ENCODE data around the gene CELF4.

Gene CELF4

DNA sequence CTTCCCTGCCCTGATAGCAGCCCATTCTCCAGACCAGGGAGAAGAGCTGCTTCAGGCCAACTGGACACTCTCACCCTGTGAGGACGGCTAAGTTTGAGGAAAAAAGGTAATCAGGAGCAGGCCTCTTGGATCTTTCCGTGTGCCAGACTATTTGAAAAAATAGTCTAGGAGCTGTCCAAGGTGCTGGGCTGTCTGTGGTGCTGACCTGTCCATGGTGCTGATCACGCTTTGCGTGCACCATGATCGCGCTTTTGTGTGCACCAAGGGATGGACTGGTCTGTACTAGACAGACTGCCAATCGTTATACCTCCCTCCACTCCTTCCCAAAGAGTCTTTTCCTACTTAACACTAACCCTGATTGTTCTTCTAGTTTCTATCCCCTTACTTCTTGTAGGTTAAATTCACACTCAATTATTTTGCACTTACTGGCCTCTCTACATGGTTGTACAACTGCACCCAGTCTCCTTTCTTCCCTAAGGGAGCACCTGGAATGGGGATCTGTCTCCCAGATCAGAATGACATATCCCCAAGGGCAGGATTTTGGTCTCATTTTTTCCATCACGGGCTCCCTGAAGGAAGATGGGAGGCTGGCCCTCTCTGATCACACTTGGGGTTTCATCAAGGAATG is 295.4 kb downstream of the CELF4 start:
- DNase-seq (ENCODE audit: low spot score in 2 of 2) (peak in 1 of 2 donors; percentile 56), ATAC-seq (no peak)
- Mint-ChIP-seq H3K27ac (no peak overlapping the region), H3K4me3 (no peak overlapping the region), H3K9me3 (peaks cover 4% of the 10 kb centered on the region), H3K36me3 (no peaks in the 10 kb centered on the region), H3K4me1 (no peaks in the 10 kb centered on the region)

DNA sequence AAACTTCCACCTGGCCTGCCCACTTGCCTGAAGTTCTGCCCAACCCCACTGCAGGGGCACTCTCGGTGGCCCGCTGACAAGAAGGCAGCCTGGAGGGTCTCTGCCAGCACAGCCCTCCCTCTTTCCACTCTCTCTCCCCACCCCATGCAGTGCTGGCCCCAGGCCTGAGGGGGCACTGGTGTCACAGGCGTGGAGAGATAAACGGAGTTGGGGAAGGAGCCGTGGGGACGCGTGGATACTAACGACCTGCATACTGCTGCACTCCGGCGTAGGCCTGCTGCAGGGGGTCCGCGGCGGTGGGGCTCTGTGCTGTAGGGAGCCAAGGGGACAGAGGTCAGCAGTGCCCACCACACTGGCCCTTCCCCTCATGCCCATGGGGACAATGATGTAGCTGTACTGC is 299.3 kb downstream of the CELF4 start:
- Mint-ChIP-seq H3K27ac (no peak overlapping the region), H3K36me3 (no peaks in the 10 kb centered on the region), H3K9me3 (peaks cover 4% of the 10 kb centered on the region), H3K4me1 (no peaks in the 10 kb centered on the region), H3K4me3 (no peak overlapping the region)
- no peak for DNase-seq (ENCODE audit: low spot score in 2 of 2)
- no peak for ATAC-seq

DNA sequence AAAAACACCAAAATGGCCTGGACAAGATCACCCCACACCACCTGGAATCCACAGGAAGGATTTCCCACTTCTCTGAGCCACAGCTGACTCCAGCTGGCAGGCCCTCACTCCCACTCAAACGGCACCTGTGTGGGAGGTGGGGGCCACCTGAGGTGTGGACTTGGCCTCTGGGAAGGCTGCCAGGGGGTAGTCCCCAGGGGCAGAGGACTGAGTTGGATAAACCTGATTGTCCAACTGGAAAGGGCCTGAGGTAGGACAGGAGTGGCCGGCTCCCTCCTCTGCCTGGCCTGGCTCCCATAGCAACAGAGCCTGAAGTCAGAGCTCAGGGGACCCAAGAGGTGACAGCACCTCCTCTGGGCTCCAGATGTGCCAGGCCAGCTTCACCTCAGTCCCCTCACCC is 300.2 kb downstream of the CELF4 start:
- Mint-ChIP-seq H3K9me3 (peaks cover 3% of the 10 kb centered on the region), H3K4me1 (no peaks in the 10 kb centered on the region), H3K27ac (no peak overlapping the region), H3K36me3 (no peaks in the 10 kb centered on the region), H3K4me3 (no peak overlapping the region)
- ATAC-seq (no peak), DNase-seq (ENCODE audit: low spot score in 2 of 2) (no peak)

DNA sequence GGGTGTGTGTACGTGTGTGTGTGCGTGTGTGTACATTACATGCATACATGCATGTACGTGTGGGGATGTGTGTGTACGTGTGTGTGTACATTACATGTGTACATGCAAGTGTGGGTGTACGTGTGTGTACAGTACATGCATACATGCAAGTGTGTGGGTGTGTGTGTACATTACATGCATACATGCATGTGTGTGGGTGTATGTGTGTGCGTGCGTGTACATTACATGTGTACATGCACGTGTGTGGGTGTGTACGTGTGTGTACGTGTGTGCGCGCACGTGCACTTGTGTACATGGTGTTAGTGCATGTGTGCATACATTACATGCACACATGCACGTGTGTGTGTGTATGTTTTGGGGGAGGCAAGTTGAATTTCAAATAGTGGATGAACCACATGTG is 300.6 kb downstream of the CELF4 start:
- no peaks in the 10 kb centered on the region for H3K4me1 Mint-ChIP-seq

DNA sequence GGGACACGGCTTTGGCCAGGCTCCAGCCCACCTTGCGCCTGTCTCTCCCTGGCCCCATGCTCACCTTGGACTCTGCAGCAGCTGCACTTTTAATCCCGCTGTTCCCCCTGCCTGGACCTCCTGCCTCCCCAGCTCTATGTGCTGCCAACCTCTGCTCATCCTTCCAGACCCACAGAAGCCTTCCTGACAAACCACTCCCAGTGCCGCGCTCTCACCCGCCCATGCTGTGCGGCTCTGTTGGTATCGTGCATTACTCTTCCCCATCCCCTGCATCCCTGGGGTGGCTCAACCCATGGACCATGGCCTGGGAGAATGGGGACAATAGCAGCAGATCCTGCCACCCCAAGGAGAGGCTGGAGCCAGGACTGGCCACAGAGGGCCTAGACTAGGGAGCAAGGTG is 303.6 kb downstream of the CELF4 start:
- Mint-ChIP-seq H3K4me3 (no peak overlapping the region), H3K4me1 (no peaks in the 10 kb centered on the region), H3K9me3 (no peaks in the 10 kb centered on the region), H3K27ac (no peak overlapping the region), H3K36me3 (no peaks in the 10 kb centered on the region)
- DNase-seq (ENCODE audit: low spot score in 2 of 2), result no peak
- ATAC-seq, result no peak

More for the DNA sequence above, 300.6 kb downstream of the CELF4 start:
- DNase-seq (ENCODE audit: low spot score in 2 of 2), result no peak
- H3K4me3 Mint-ChIP-seq, result no peak overlapping the region
- ATAC-seq, result no peak
- no peaks in the 10 kb centered on the region for H3K36me3 Mint-ChIP-seq
- H3K27ac Mint-ChIP-seq, result no peak overlapping the region
- H3K9me3 Mint-ChIP-seq, result no peaks in the 10 kb centered on the region

DNA sequence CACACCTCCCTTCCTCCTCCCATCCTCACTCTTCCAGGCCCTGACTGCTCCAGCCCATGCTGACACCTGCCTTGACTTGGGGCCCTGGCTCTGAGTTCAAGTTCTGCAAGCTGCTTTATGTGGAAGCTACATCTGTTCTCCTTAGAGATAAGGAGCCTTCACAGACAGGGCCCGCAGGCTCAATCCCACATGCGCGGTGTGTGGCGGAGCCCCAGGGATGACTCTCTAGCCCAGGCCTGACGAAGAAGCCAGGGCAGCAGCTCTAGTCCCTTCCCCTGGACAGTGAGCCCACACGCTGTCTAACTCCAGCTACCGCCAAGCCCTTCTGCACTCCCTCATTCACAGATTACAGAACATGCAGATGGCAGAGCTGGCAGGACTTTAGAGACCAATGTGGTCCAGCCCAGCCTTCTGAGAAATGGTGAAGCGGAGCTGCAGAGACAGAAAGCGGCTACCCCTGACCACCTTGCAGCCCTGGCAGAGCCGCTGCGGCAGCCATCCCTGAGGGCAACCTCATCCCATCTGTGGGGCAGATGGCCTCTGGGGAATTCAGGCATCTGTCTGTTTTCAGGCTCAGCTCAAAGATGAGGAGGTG is 304.3 kb downstream of the CELF4 start:
- Mint-ChIP-seq H3K9me3 (no peaks in the 10 kb centered on the region), H3K27ac (no peak overlapping the region), H3K36me3 (no peaks in the 10 kb centered on the region), H3K4me1 (no peaks in the 10 kb centered on the region), H3K4me3 (no peak overlapping the region)
- no peak for ATAC-seq
- DNase-seq (ENCODE audit: low spot score in 2 of 2), result no peak

DNA sequence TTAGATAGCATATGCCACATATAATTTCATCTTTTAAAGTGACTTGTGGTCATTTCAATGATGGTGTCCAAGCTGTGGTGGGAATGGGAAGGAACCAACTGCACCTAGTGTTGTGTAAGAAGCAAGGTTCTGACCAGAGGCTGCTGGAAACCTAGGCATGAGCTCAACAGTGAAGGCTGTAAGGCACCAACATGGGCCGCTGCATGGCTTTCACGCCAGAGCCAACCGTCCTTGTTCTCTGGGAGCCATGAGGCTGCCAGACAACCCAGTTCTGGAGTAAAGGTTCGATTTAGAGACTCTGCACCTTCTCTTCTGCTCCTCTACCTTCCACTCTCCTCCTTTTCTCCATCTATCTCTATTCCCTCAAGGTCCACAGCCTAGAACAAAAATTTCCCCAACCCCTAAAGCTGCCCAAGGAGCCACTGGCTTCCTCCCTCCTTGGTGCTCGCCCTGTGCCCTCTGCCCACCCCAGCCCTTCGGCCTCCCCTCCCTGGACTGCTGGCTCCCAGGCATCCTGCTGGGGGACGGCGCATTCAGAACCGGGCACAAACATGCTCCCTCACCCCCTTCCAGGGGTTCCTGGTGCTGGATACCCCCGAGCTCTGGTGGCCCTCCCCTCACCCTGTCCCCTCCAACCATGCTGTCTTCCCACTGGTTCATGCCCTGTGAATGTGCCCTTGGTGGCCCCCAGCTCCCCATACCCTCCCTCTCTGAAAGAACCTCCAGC is 305.1 kb downstream of the CELF4 start:
- ATAC-seq (no peak), DNase-seq (ENCODE audit: low spot score in 2 of 2) (no peak)
- Mint-ChIP-seq H3K4me1 (no peaks in the 10 kb centered on the region), H3K9me3 (no peaks in the 10 kb centered on the region), H3K4me3 (no peak overlapping the region), H3K36me3 (no peaks in the 10 kb centered on the region), H3K27ac (no peak overlapping the region)

DNA sequence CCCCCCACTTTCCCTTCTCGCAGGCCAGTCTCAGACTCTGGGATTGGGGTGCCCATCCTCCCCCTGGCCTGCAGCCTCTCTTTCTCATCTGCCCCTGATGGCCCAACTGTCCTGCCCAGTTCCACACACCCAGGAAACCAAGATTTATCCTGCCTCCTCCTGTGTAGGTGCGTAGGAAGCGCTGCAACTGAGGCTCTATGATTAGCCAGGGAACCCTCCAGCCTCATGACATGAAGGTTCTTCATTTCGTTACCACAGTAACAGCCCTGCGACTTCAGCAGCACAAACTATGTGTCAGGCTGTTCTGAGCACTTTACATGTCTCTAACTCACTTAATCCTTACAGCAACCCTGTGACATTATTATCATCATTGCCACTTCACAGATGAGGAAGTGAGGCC is 305.9 kb downstream of the CELF4 start:
- Mint-ChIP-seq H3K4me1 (peaks cover 3% of the 10 kb centered on the region), H3K9me3 (no peaks in the 10 kb centered on the region), H3K27ac (no peak overlapping the region), H3K4me3 (no peak overlapping the region), H3K36me3 (no peaks in the 10 kb centered on the region)
- ATAC-seq (no peak), DNase-seq (ENCODE audit: low spot score in 2 of 2) (no peak)

DNA sequence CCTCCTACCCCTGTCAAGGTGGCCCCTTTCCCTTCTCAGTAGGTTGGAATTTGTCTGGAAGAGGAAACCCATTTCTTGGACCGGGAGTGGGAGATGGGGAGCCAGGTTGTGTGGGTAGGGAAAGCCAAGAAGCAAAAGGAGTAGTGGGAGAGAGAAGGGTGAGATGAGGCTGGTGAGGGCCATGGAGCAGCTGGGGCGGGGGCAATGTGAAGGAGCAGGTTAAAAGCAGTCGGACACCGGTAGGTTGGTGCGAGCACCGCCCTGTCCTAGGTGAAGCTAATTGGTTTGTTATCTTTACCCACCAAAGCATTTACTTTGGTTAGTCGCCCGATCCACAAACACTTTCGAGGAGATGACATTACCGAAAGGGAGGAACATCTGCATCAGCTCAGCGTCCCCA is 306.8 kb downstream of the CELF4 start:
- Mint-ChIP-seq H3K27ac (no peak overlapping the region), H3K36me3 (no peaks in the 10 kb centered on the region)

DNA sequence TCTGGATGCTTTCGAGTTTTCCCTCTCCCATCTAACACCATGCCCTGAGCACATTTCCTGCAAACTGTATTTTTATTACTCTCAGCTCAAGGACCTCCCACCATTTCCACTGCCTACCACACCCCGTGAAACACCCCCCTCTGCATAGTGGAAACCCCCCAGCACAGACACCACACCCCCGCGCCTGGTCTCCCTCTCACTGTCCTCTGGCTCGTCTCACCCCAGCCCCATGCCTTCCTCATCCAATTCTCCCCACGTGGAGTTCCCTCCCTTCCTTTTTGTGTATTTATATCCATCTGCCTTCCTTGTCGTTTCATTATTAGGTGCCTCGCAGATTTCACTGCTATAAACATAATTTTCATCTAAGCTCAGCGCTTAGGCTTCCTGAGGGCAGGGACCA is 307.5 kb downstream of the CELF4 start:
- Mint-ChIP-seq H3K27ac (no peak overlapping the region), H3K4me3 (no peak overlapping the region), H3K9me3 (no peaks in the 10 kb centered on the region)

More for the DNA sequence above, 306.8 kb downstream of the CELF4 start:
- ATAC-seq (no peak), DNase-seq (ENCODE audit: low spot score in 2 of 2) (no peak)
- H3K9me3 Mint-ChIP-seq, result no peaks in the 10 kb centered on the region
- no peak overlapping the region for H3K4me3 Mint-ChIP-seq
- H3K4me1 Mint-ChIP-seq, result peaks cover 7% of the 10 kb centered on the region

DNA sequence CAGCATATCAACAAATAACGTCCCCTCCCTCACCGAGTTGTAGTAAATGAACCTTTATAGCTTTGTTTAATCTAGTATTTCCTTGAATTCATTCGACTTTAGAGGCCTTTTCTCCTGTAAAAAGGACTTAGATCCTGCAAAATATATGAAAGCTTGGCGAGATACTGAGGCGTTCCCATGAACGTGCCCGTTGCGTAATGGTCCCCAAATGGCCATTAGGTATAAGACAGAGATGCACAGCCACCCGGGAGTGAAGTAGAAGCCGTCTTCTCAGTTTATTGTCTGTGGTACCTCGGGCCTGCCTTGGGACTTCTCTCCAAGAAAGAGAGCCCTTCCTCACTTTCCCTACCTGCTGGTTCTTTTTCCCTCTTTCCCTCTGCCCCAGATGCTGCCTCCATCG is 310.6 kb downstream of the CELF4 start:
- DNase-seq (ENCODE audit: low spot score in 2 of 2), result no peak
- H3K27ac Mint-ChIP-seq, result no peak overlapping the region
- H3K36me3 Mint-ChIP-seq, result no peaks in the 10 kb centered on the region
- ATAC-seq, result no peak
- H3K9me3 Mint-ChIP-seq, result no peaks in the 10 kb centered on the region
- peak overlapping the region; percentile 53 for H3K4me3 Mint-ChIP-seq
- H3K4me1 Mint-ChIP-seq, result peaks cover 7% of the 10 kb centered on the region

More for the DNA sequence above, 307.5 kb downstream of the CELF4 start:
- DNase-seq (ENCODE audit: low spot score in 2 of 2) (no peak), ATAC-seq (no peak)
- Mint-ChIP-seq H3K4me1 (peaks cover 7% of the 10 kb centered on the region), H3K36me3 (no peaks in the 10 kb centered on the region)

DNA sequence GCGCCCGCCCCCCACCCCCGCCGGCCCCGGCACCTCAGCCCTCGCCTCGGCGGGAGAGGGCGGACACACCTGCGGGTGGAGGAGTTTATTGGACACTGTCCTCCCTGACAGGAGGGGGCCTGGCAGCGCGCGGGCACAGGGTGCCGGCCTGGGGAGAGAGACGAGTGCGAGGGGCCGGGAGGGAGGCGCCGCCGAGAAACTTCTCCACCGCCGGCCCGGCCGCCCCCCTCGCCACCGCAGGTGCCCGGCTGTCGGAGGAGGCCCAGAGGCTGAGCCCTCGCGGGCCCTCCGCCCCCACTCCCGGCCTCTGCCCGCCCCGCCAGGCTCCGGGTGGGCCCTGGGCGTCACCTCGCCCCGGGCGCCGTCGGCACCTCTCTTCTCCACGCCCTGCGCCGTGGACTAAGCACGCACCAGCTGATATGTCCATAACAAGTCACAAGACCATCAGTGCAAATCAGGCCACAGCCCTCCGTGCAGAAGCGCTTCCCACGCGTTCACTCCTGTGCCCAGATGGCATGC is 311.3 kb downstream of the CELF4 start:
- DNase-seq (ENCODE audit: low spot score in 2 of 2) (no peak), ATAC-seq (no peak)
- no peaks in the 10 kb centered on the region for H3K9me3 Mint-ChIP-seq
- H3K4me1 Mint-ChIP-seq, result peaks cover 7% of the 10 kb centered on the region
- peak overlapping the region; percentile 53 for H3K4me3 Mint-ChIP-seq
- H3K27ac Mint-ChIP-seq, result no peak overlapping the region
- no peaks in the 10 kb centered on the region for H3K36me3 Mint-ChIP-seq

DNA sequence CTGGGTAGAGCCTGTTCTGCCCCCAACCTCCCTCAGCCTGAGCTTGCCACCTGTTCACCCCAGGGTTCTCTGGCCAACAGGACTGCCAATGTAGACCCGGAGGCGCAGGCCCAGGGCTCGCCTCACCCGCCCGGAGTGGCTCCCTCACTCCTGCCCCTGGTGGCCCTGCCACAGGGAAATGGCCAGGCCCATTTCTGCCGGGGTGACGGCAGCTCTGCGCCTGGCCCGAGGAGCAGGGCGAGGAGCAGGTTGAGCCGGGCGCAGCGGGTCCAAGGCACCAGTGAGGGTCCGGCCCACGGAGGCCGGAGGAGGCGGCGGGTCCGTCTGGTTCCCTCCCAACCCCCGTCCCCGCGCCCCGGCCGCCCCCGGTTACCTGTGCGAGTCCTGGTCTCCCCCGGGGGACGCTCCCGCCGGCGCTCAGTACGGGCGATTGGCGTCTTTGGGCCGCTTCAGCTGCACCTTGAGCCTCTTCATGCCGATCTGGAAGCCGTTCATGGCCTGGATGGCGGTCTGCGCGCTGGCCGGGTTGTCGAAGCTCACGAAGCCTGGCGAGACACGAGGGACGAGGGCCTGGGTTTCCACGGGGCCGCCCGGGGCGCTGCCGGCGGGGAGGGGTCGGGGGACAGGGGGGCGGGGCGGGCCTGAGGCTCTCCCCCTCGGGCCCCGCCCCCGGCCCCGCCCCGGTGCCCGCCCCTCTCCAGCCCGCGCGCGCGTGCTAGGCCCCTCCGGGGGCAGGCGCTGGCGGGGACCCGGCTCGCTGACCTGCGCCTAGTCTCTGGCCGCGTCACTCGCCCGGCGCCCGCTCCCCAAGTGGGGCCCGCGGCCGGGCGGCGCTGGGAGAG is 312.0 kb downstream of the CELF4 start:
- no peak overlapping the region for H3K27ac Mint-ChIP-seq
- H3K36me3 Mint-ChIP-seq, result no peaks in the 10 kb centered on the region
- no peak for ATAC-seq
- no peak overlapping the region for H3K4me3 Mint-ChIP-seq
- peaks cover 7% of the 10 kb centered on the region for H3K4me1 Mint-ChIP-seq
- DNase-seq (ENCODE audit: low spot score in 2 of 2), result no peak
- H3K9me3 Mint-ChIP-seq, result no peaks in the 10 kb centered on the region

DNA sequence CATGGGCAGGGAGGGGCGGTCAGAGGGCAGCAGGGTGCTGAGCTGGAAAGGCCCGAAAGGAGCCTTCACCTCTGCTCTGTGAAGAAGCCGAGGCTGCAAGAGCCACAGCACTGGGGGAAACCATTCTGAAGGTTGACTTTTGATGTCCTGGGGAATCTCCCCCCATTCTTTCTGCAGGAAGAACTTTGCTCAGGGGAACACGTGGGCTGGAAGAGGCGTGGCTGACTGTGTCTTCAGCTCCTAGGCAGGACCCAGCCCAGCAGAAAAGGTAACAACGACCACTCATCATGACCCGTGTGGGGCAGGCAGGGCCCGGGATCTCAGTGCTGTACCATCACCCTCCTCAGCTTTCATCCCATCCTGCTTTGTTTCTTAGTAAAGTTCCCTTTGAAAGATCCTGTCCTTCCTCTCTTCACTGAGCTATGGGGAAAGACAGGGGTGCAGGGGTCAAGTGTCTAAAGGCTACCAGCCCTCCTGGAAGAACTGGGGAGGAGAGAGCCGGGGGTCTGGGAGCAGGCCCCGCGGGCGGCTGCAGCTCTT is 312.7 kb downstream of the CELF4 start:
- no peak overlapping the region for H3K4me3 Mint-ChIP-seq
- no peak overlapping the region for H3K27ac Mint-ChIP-seq
- H3K36me3 Mint-ChIP-seq, result no peaks in the 10 kb centered on the region
- no peak for ATAC-seq
- no peaks in the 10 kb centered on the region for H3K9me3 Mint-ChIP-seq
- no peak for DNase-seq (ENCODE audit: low spot score in 2 of 2)
- H3K4me1 Mint-ChIP-seq, result peaks cover 7% of the 10 kb centered on the region

DNA sequence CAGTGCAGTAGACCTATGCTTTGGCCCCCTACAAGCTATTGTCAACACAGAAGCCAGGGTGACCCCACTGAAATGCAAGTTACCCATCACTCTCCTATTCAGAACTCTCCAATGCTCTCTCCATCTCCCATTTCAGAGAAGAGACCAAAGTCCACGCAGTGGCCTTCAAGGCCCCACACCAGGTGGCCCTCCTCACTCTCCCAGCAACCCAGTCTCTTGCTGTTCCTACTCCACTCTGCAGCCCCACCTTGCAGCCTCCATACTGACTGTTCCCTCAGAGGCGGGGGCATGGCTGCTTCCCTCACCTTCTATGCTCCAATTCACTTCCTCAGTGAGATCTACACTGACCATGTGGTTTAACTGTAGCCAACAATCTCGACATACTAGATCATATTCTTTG is 313.3 kb downstream of the CELF4 start:
- DNase-seq (ENCODE audit: low spot score in 2 of 2), result no peak
- Mint-ChIP-seq H3K4me3 (no peak overlapping the region), H3K9me3 (no peaks in the 10 kb centered on the region), H3K27ac (no peak overlapping the region), H3K36me3 (no peaks in the 10 kb centered on the region), H3K4me1 (peaks cover 7% of the 10 kb centered on the region)
- no peak for ATAC-seq
